DOHH2 (cell line): Measurements from ENCODE around the gene CALN1.

Experiments used
- CTCF ChIP-seq: fragments of 200-600 bp; sonication (generic); IDR thresholded peaks from one replicate; pipeline ENCODE4 v1.5.1; 2014; ENCODE audit warnings: antibody characterized with exemption, mild to moderate bottlenecking, low read depth, low read length; ENCODE audit not compliant: poor library complexity, severe bottlenecking
- EZH2phosphoT487 ChIP-seq: fragments of 200-600 bp; sonication (generic); IDR thresholded peaks from 2 replicates; pipeline ENCODE4 v1.6.1; 2017; ENCODE audit warnings: borderline replicate concordance, mild to moderate bottlenecking, antibody characterized with exemption, low read length, moderate library complexity, mixed read lengths

- TF ChIP-seq CTCF = no peak
- no peak for TF ChIP-seq EZH2phosphoT487
These were observed 6.3 kb downstream of the CALN1 start for GRCh38 chr7:72405871-72406270.
